ENCODE data around the gene SHROOM3. TPM values are rescaled to one million over a fixed set of nuclear protein-coding genes. Genes with fewer than 3 reads are reported as not detected.

SHROOM3 gene
- total and polyA plus RNA-seq, 2 donors (not counting 3 experiments of a cell fraction or from before 2014, with no cell fraction given), result 2.7 to 6.7 TPM

- FAIRE-seq, result no peak
- dilution Hi-C loops (cut with MboI; ENCODE audit: extremely low pct_ligation_motif_present, low sequenced_read_pairs), result no loop called here
Observed at GRCh38 chr4:76723373-76723772, 288.3 kb downstream of the SHROOM3 start.

More at GRCh38 chr4:76723373-76723772, 288.3 kb downstream of the SHROOM3 start:
- Histone ChIP-seq H4K20me1 (replicated peaks; ENCODE audit: control insufficient read depth, extremely low read depth, insufficient read depth, low read length) (no peaks in the 10 kb centered on the region), H3K4me3 (replicated peaks in 1 of 3; ENCODE audit: insufficient read depth in 1 of 3, low read depth in 1 of 3, low read length in 3 of 3) (no peak overlapping the region), H3K4me2 (ENCODE audit: insufficient read depth, low read length) (no peak overlapping the region), H3K79me2 (ENCODE audit: control insufficient read depth, insufficient read depth, low read length) (no peaks in the 10 kb centered on the region), H3K27ac (ENCODE audit: insufficient read depth, low read depth, low read length) (no peak overlapping the region), H2AFZ (ENCODE audit: low read depth, low read length) (no peak overlapping the region), H3K27me3 (ENCODE audit: control insufficient read depth in 2 of 2, insufficient read depth in 2 of 2, low read length in 2 of 2) (no peaks in the 10 kb centered on the region), H3K4me1 (ENCODE audit: control insufficient read depth, extremely low read depth, insufficient read depth, low read length) (no peaks in the 10 kb centered on the region), H3K9ac (replicated peaks; ENCODE audit: extremely low read depth, insufficient read depth, low read length) (no peak overlapping the region), H3K9me1 (replicated peaks; ENCODE audit: control insufficient read depth, extremely low read depth, insufficient read depth, low read length) (no peaks in the 10 kb centered on the region), H3K36me3 (ENCODE audit: control insufficient read depth in 2 of 2, extremely low read depth in 1 of 2, insufficient read depth in 2 of 2, low read length in 2 of 2) (no peaks in the 10 kb centered on the region), H3K9me3 (replicated peaks; ENCODE audit: control insufficient read depth, insufficient read depth, low read length) (no peaks in the 10 kb centered on the region)
- POLR2A ChIA-PET, result no interaction called here
- TF ChIP-seq GATA2 (IDR thresholded peaks at IDR 0.05; ENCODE audit: insufficient read depth, insufficient read length, low read depth, low read length) (no peak), CTCF (IDR thresholded peaks at IDR 0.05; ENCODE audit: extremely low read depth in 1 of 2, insufficient read depth in 1 of 2, low read depth in 1 of 2, low read length in 2 of 2) (no peak), POLR2AphosphoS5 (IDR thresholded peaks at IDR 0.05; ENCODE audit: insufficient read depth, low read depth, low read length) (no peak), FOS (IDR thresholded peaks at IDR 0.05; ENCODE audit: borderline replicate concordance, insufficient read depth, low read length) (no peak), EZH2 (IDR thresholded peaks at IDR 0.05; ENCODE audit: borderline replicate concordance, low read depth, low read length, severe bottlenecking) (no peak), MAX (IDR thresholded peaks at IDR 0.05; ENCODE audit: insufficient read depth, insufficient read length) (no peak), POLR2A (IDR thresholded peaks at IDR 0.05; ENCODE audit: low read depth, low read length) (no peak), JUN (IDR thresholded peaks at IDR 0.05; ENCODE audit: borderline replicate concordance, insufficient read depth, insufficient read length, low read depth) (no peak), MYC (IDR thresholded peaks at IDR 0.05; ENCODE audit: low read depth, low read length) (no peak)
- no peak for DNase-seq (ENCODE audit: low read depth, low spot score)
- no TSS peak for BruUV-seq (replicated peaks)
- CTCF ChIA-PET, result interaction anchor here (1.3 to 1.6 kb wide), 2 partner anchors 8 to 292 kb away, joined by 3 read pairs; no protein-coding TSS in a partner anchor
- intact Hi-C loops (cut with micrococcal nuclease), result no loop called here

All from endothelial cell of umbilical vein (primary cell).